ENCODE measurements around the gene HAUS3.
"Not testable (repeated sequence)": the region's sequence is repeated elsewhere in the genome, so short reads cannot be mapped to it uniquely, and the experiment has no call there.

HAUS3 gene

GRCh38 chr4:2250357-2251072 lies 8.6 kb upstream of the HAUS3 start:
- DNase-seq, result no peak

- no peak for DNase-seq
Measured at GRCh38 chr4:2249526-2250356, 7.8 kb upstream of the HAUS3 start.

- no peak for DNase-seq
Measured at GRCh38 chr4:2248821-2249261, 6.9 kb upstream of the HAUS3 start.

GRCh38 chr4:2248044-2248780 lies 6.3 kb upstream of the HAUS3 start:
- DNase-seq, result no peak

- no peak for DNase-seq
Measured at GRCh38 chr4:2247128-2248043, 5.5 kb upstream of the HAUS3 start.

GRCh38 chr4:2246384-2247127 lies 4.6 kb upstream of the HAUS3 start:
- DNase-seq, result no peak

GRCh38 chr4:2245787-2246275 lies 3.9 kb upstream of the HAUS3 start:
- no peak for DNase-seq

GRCh38 chr4:2245057-2245786 lies 3.3 kb upstream of the HAUS3 start:
- DNase-seq, result no peak

GRCh38 chr4:2243681-2244380 lies 1.9 kb upstream of the HAUS3 start:
- DNase-seq, result peak in 1 of 2 donors; percentile 32

- DNase-seq, result no peak
Measured at GRCh38 chr4:2241003-2241402, 918 bp downstream of the HAUS3 start.

- no peak for DNase-seq
Measured at GRCh38 chr4:2236944-2237666, 4.8 kb downstream of the HAUS3 start.

GRCh38 chr4:2231082-2231481 lies 10.8 kb downstream of the HAUS3 start:
- no peak for DNase-seq

- no peak for DNase-seq
Measured at GRCh38 chr4:2226261-2226660, 15.7 kb downstream of the HAUS3 start.

- no peak for DNase-seq
Measured at GRCh38 chr4:2222838-2223237, 19.1 kb downstream of the HAUS3 start.

GRCh38 chr4:2221378-2221777 lies 20.5 kb downstream of the HAUS3 start:
- DNase-seq, result not testable (repeated sequence)

GRCh38 chr4:2220016-2220630 lies 21.8 kb downstream of the HAUS3 start:
- peak; percentile 55 to 60 for DNase-seq

- DNase-seq, result no peak
Measured at GRCh38 chr4:2219233-2219760, 22.6 kb downstream of the HAUS3 start.

- DNase-seq, result no peak
Measured at GRCh38 chr4:2218436-2218835, 23.5 kb downstream of the HAUS3 start.

- DNase-seq, result no peak
Measured at GRCh38 chr4:2217726-2218125, 24.2 kb downstream of the HAUS3 start.

All from hippocampal formation (tissue), 2 donors.